GM13976 (cell line): ENCODE data around the gene FOXR1.

ENCODE experiments used
- DNase-seq: peaks from one replicate; pipeline ENCODE4 v3.0.0; 2012; ENCODE audit warnings: low spot score
- CTCF ChIP-seq: IDR thresholded peaks from 2 replicates; pipeline ENCODE4 v1.5.1; 2012; ENCODE audit warnings: borderline replicate concordance, mild to moderate bottlenecking; ENCODE audit not compliant: insufficient read depth; ENCODE audit errors: extremely low read depth, missing control alignments, control extremely low read depth
- in situ Hi-C: fragments of 300-500 bp; cut with MboI; formaldehyde crosslinking; loops from one replicate; pipeline ENCODE4 v1.12.0; 2022; ENCODE audit warnings: low sequenced_read_pairs, mixed read lengths, inconsistent platforms; ENCODE audit not compliant: unreplicated experiment

The FOXR1 gene

GRCh38 chr11:119027561-119028345, 56.2 kb downstream of the FOXR1 start:
- in situ Hi-C loops, result no loop called here
- DNase-seq, result no peak
- no peak for TF ChIP-seq CTCF

GRCh38 chr11:119028346-119029068, 56.9 kb downstream of the FOXR1 start:
- no peak for TF ChIP-seq CTCF
- in situ Hi-C loops, result no loop called here
- no peak for DNase-seq

GRCh38 chr11:119029069-119029339, 57.4 kb downstream of the FOXR1 start:
- TF ChIP-seq CTCF, result no peak
- in situ Hi-C loops, result no loop called here
- no peak for DNase-seq

GRCh38 chr11:119029340-119030028, 57.9 kb downstream of the FOXR1 start:
- DNase-seq, result peak; percentile 51
- TF ChIP-seq CTCF, result no peak
- in situ Hi-C loops, result no loop called here

- TF ChIP-seq CTCF, result no peak
- no peak for DNase-seq
- in situ Hi-C loops, result no loop called here
Observed at GRCh38 chr11:119030029-119030328, 58.4 kb downstream of the FOXR1 start.

- in situ Hi-C loops, result no loop called here
- peak; percentile 95 for TF ChIP-seq CTCF
- peak; percentile 99 for DNase-seq
Observed at GRCh38 chr11:119030329-119031047, 58.9 kb downstream of the FOXR1 start, which contains the start of gene SLC37A4. Gene SLC37A4, minus strand, starts transcription at chr11:119030877.
